ENCODE data around the gene SYCP2L.

Gene SYCP2L

DNA sequence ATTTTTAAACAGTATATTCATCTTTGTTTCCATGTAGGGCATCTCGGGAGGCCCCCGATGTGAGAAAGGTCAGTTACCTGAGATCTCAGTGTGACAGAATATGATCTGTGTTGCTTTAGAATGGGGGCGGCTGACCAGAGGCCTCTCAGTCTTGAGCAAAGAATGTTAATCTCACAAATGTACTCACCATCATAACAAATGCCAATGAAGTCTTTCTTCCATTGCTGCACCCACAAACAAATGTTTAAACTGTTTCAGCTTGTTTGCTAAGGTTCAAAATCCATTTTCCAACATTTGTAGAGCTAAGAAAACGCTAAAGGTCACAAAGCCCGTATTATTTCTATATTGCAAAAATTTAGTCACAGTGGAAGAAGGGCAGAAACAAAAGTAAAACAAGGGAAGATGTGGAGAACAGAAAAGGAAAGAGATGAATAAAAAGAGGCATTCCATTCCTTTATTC is 125.5 kb downstream of the SYCP2L start:
- DNase-seq (ENCODE audit: low read depth) = no peak
- H3K4me3 ChIP-seq (ENCODE audit: low read depth, low read length) = no peak overlapping the region
- TF ChIP-seq, protein P1, sequence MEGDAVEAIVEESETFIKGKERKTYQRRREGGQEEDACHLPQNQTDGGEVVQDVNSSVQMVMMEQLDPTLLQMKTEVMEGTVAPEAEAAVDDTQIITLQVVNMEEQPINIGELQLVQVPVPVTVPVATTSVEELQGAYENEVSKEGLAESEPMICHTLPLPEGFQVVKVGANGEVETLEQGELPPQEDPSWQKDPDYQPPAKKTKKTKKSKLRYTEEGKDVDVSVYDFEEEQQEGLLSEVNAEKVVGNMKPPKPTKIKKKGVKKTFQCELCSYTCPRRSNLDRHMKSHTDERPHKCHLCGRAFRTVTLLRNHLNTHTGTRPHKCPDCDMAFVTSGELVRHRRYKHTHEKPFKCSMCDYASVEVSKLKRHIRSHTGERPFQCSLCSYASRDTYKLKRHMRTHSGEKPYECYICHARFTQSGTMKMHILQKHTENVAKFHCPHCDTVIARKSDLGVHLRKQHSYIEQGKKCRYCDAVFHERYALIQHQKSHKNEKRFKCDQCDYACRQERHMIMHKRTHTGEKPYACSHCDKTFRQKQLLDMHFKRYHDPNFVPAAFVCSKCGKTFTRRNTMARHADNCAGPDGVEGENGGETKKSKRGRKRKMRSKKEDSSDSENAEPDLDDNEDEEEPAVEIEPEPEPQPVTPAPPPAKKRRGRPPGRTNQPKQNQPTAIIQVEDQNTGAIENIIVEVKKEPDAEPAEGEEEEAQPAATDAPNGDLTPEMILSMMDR (IDR thresholded peaks at IDR 0.05; ENCODE audit: control insufficient read depth, extremely low read depth, insufficient read depth) = no peak

DNA sequence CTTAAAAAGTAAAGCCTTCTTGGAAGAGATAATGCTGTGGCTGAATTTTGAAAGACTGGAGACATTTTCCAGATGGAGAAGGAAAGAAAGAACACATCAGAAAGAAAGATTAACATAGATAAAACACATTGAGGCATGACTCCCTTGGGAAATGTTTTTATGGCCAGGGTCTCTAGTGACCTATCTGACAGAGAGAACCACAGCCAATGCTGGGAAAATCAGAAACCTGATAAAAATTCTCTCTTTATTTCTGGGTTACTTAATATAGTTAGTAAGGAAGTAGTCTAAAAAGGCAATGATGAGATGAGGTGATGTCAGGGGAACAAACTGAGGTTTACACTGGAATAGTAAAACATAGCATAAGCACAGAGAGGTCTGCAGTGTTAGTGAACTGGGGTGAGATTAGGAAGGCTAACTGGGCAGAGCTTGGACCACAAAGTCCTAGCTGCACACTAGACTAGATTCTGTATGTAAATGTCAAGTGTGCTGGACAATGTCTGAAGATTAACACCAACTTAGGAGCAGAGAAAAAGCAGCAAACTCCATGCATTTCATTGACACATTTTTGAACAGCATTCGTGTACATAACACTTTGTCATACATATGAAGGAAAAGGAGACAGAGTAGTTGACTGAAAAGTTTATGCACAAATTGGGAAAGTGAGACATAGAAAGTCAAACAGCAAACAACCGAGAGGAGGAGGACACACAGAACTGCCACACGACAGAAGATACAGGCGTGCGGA is 126.3 kb downstream of the SYCP2L start:
- TF ChIP-seq, protein P1 (IDR thresholded peaks at IDR 0.05; ENCODE audit: control insufficient read depth, extremely low read depth, insufficient read depth) = no peak
- no peak for DNase-seq (ENCODE audit: low read depth)
- H3K4me3 ChIP-seq (ENCODE audit: low read depth, low read length) = no peak overlapping the region

DNA sequence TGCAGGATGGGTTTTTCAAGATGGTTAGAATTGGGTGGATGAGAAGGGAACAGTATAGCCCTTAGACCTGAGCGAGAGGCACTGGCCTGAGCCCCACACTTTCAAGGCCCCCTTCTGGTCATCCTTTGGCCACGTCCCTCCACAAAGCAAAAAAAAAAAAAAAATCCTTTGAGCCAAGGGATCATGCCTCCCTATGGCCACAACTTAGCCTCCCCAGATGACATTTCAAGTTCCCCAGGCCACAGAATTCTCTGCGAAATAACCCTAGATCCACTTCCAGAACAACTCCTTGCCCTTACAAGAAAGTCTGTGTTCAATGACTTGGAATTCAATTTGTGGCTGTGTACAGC is 126.8 kb downstream of the SYCP2L start:
- no peak for DNase-seq (ENCODE audit: low read depth)
- TF ChIP-seq, protein P1 (IDR thresholded peaks at IDR 0.05; ENCODE audit: control insufficient read depth, extremely low read depth, insufficient read depth) = no peak
- no peak overlapping the region for H3K4me3 ChIP-seq (ENCODE audit: low read depth, low read length)

DNA sequence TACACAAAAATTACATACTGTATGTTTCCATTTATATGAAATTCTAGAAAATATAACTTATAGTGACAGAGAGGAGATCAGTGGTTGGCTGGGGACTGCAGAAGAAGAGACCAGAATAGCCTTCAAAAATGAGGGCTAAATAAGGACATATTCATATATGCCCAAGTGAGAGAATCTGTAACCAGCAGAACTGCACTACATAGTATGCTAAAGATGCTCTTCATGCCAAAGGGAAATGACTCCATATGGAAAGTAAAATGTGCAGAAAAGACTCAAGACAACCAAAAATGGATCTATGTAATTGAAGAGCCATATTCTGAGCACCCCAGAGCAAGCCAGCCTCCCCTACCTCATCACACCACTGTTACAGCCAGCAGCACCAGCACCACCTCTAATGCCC is 128.2 kb downstream of the SYCP2L start:
- DNase-seq (ENCODE audit: low read depth) = no peak
- no peak overlapping the region for H3K4me3 ChIP-seq (ENCODE audit: low read depth, low read length)
- TF ChIP-seq, protein P1 (IDR thresholded peaks at IDR 0.05; ENCODE audit: control insufficient read depth, extremely low read depth, insufficient read depth) = no peak

DNA sequence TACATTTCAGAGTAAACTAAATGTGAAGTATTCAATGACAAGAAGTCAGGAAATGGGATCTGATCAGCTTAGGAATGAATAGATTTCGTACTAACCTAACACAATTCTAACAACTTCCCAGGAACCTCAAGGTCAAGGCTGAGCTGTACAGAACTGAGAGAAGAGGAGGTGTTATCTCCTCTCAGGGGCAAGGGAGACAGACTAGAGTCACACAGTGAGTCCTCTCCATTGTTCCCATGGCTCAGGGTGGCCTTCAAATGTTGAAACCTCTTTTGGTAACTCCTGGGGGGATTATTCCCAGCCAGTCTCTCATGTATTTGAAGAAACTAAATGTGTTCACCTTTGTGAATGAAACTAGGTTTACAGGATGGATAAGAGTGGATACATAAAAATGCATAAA is 129.6 kb downstream of the SYCP2L start:
- no peak overlapping the region for H3K4me3 ChIP-seq (ENCODE audit: low read depth, low read length)
- TF ChIP-seq, protein P1 (IDR thresholded peaks at IDR 0.05; ENCODE audit: control insufficient read depth, extremely low read depth, insufficient read depth) = no peak
- no peak for DNase-seq (ENCODE audit: low read depth)

DNA sequence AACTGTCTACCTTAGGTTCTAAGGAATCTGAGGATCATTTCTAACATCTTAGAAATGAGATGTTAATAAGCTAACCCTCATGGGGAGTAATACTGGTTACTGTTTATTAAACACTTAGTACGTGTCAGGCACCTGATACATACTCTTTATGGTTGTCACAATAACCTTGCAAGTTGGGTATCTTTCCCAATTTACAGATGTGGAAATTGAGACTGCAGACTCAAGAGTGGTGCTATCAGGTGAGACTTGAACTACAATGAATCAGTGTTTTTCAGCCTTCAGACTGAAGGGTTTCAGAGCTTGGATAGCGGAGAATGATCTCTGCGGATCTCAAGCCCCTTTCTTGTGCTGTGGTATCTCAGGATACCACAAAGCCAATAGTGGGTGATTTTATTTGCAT is 130.2 kb downstream of the SYCP2L start:
- no peak for DNase-seq (ENCODE audit: low read depth)
- H3K4me3 ChIP-seq (ENCODE audit: low read depth, low read length) = no peak overlapping the region

More for the DNA sequence above, 130.2 kb downstream of the SYCP2L start:
- TF ChIP-seq, protein P1 (IDR thresholded peaks at IDR 0.05; ENCODE audit: control insufficient read depth, extremely low read depth, insufficient read depth) = no peak
